Measurements from ENCODE around the gene CACHD1. TPM values are rescaled to one million over a fixed set of nuclear protein-coding genes. Genes with fewer than 3 reads are reported as not detected.

The CACHD1 gene
- polyA plus RNA-seq, 1 donor: 13.0 TPM

- no peak for DNase-seq
These were observed 53.7 kb downstream of the CACHD1 start for GRCh38 chr1:64523413-64524337.

- no peak for DNase-seq
These were observed 54.7 kb downstream of the CACHD1 start for GRCh38 chr1:64524614-64525013.

GRCh38 chr1:64525116-64525686, 55.3 kb downstream of the CACHD1 start:
- no peak for DNase-seq

- no peak for DNase-seq
These were observed 56.4 kb downstream of the CACHD1 start for GRCh38 chr1:64526312-64526711.

- no peak for DNase-seq
These were observed 57.2 kb downstream of the CACHD1 start for GRCh38 chr1:64527165-64527564.

GRCh38 chr1:64527786-64528185, 57.9 kb downstream of the CACHD1 start:
- DNase-seq: no peak

GRCh38 chr1:64530969-64531692, 61.2 kb downstream of the CACHD1 start:
- peak; percentile 50 for DNase-seq

- DNase-seq: no peak
These were observed 62.7 kb downstream of the CACHD1 start for GRCh38 chr1:64532646-64533045.

GRCh38 chr1:64535938-64536835, 66.3 kb downstream of the CACHD1 start:
- DNase-seq: no peak

- no peak for DNase-seq
These were observed 67.0 kb downstream of the CACHD1 start for GRCh38 chr1:64536836-64537490.

- DNase-seq: no peak
These were observed 68.0 kb downstream of the CACHD1 start for GRCh38 chr1:64537942-64538341.

GRCh38 chr1:64538389-64538788, 68.5 kb downstream of the CACHD1 start:
- no peak for DNase-seq

- DNase-seq: no peak
These were observed 69.4 kb downstream of the CACHD1 start for GRCh38 chr1:64539289-64539688.

- DNase-seq: no peak
These were observed 69.9 kb downstream of the CACHD1 start for GRCh38 chr1:64539781-64540218.

- peak; percentile 62 for DNase-seq
These were observed 70.4 kb downstream of the CACHD1 start for GRCh38 chr1:64540265-64540791.

- no peak for DNase-seq
These were observed 72.2 kb downstream of the CACHD1 start for GRCh38 chr1:64542118-64542517.

GRCh38 chr1:64543831-64544230, 73.9 kb downstream of the CACHD1 start:
- DNase-seq: no peak

- DNase-seq: no peak
These were observed 75.4 kb downstream of the CACHD1 start for GRCh38 chr1:64545118-64545843.

GRCh38 chr1:64546013-64546412, 76.1 kb downstream of the CACHD1 start:
- no peak for DNase-seq

- DNase-seq: no peak
These were observed 79.7 kb downstream of the CACHD1 start for GRCh38 chr1:64549464-64550239.
